Psoas muscle (tissue), 8 donors: ENCODE measurements around the gene OR2V2. TPM values are rescaled to one million over a fixed set of nuclear protein-coding genes. Genes with fewer than 3 reads are reported as not detected.
"Not testable (repeated sequence)": the region's sequence is repeated elsewhere in the genome, so short reads cannot be mapped to it uniquely, and the experiment has no call there.

Experiments
- ATAC-seq, 4 donors: fragments of 200-7000 bp; cut with Tn5 transposase; one replicate each; pipeline ENCODE4 v1.9.1; 2020; ENCODE audit warnings: moderate library complexity in 3 of 4, mild to moderate bottlenecking in 2 of 4
- DNase-seq, 2 donors: peaks; one replicate each; pipeline ENCODE4 v3.0.0-alpha.2; 2020
- H3K27ac ChIP-seq: fragments of 200-600 bp; one replicate; pipeline ENCODE4 v1.8.0; 2022
- H3K27me3 ChIP-seq, 3 donors: fragments of 200-600 bp in 1 of 3; one replicate each; pipeline versions ENCODE4 v1.6.1 to v1.8.0; 2013 to 2022; ENCODE audit warnings: low read length in 2 of 3, mild to moderate bottlenecking in 2 of 3, moderate library complexity in 1 of 3; ENCODE audit not compliant: insufficient read depth in 3 of 3
- H3K36me3 ChIP-seq, 2 donors: fragments of 200-600 bp in 1 of 2; one replicate each; pipeline versions ENCODE4 v1.6.1 to v1.8.0; 2013 to 2022; ENCODE audit warnings: low read depth in 1 of 2, mild to moderate bottlenecking in 1 of 2, moderate library complexity in 1 of 2; ENCODE audit not compliant: insufficient read depth in 1 of 2
- H3K4me1 ChIP-seq: fragments of 200-600 bp; one replicate; pipeline ENCODE4 v1.8.0; 2022
- H3K4me3 ChIP-seq: fragments of 200-600 bp; one replicate; pipeline ENCODE4 v1.8.0; 2022; ENCODE audit warnings: mild to moderate bottlenecking
- H3K9me3 ChIP-seq: fragments of 200-600 bp; one replicate; pipeline ENCODE4 v1.8.0; 2022
- WGBS, 3 donors: extraction: QIAGEN DNeasy Blood & Tissue Kit; methylation state at CpG; one replicate each; pipeline versions ENCODE4 v1.1.6 to v1.1.7; 2013; 5-methylcytosine and 5-hydroxymethylcytosine counted together
- intact Hi-C, 2 donors: fragments of 100-400 bp; cut with DNase I; formaldehyde crosslinking; loops; one replicate each; pipeline versions ENCODE4 v1.11.0 to v1.14.2; 2022
- long read RNA-seq, 2 donors: library from polyadenylated mRNA; unstranded; transcript quantifications; one replicate each; pipeline ENCODE4 v2.0.0, GENCODE V29; 2021
- polyA plus RNA-seq, 3 donors: library from polyadenylated mRNA; stranded (reverse); fragments of 200-250 nt; gene quantifications; one replicate each; pipeline ENCODE4 v1.2.3, GENCODE V29; 2013
- total RNA-seq, 4 donors: library from RNA; stranded (reverse); fragmentation: NEBNext Ultra II Directional in 2 of 4; extraction: Animal tissue kit (Norgen Biotek cat#: 25700) in 2 of 4; gene quantifications; one replicate each; pipeline versions ENCODE4 v1.2.1 to v1.2.4, GENCODE V29; 2021 to 2023
- TF ChIP-seq, protein P1 (sequence below): fragments of 200-600 bp; IDR thresholded peaks from one replicate; pipeline ENCODE4 v1.8.0; 2022; ENCODE audit warnings: antibody characterized with exemption
- donor health status: healthy with polysubstance abuse.
- donor health status: DM: no; HTN: no; CAD: no; lungs with moderate emphysema.
- donor health status: Bipolar disorder and iron deficiency.
- donor health status: healthy.
- donor health status: DM: yes; HTN: yes; CAD: no.
- donor health status: DM: no; HTN: no; CAD: no.
- donor health status: DM: no; HTN: no; CAD: no.
- donor health status: DM: yes; HTN: yes; CAD: no.

OR2V2 gene, protein sequence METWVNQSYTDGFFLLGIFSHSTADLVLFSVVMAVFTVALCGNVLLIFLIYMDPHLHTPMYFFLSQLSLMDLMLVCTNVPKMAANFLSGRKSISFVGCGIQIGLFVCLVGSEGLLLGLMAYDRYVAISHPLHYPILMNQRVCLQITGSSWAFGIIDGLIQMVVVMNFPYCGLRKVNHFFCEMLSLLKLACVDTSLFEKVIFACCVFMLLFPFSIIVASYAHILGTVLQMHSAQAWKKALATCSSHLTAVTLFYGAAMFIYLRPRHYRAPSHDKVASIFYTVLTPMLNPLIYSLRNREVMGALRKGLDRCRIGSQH
- total RNA-seq, result not detected
- not detected for polyA plus RNA-seq
- long read RNA-seq, donor 1, result 0 reads
- long read RNA-seq, donor 2, result 0 reads

DNA sequence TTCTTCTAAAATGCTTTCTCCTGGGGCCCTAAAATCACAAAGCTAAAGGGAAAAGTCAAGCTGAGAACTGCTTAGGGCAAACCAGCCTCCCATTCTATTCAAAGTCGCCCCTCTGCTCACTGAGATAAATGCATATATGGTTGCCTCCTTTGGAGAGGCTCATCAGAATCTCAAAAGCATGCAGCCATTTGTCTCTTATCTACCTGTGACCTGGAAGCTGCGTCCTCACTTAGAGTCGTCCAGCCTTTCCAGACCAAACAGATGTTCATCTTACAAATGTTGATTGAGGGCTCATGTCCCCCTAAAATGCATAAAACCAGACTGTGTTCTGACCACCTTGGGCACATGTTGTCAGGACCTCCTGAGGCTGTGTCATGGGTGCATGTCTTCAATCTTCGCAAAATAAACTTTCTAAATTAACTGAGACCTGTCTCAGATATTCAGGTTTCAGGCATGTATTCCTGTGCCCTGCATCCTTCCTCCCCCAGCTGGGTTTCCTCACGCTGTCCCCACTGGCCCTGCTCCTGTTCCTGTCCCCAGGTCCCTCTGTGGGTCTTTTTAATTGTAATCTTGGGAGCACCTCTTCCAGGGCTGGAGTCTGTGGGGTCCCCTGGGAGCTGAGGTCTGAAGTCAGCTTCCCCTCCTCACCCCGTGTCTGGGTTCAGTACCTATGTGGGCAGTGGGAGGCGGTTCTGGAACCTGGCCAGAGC, at the start of gene OR2V2:
Gene OR2V2 (plus strand): TSS at position 660 of the 710 bp plus-strand sequence. CDS start 7,357 bp downstream, outside the sequence.
- peaks cover 0 to 46% (median 7%) of the 10 kb centered on the region in 3 donors for H3K27me3 ChIP-seq
- H3K4me1 ChIP-seq, H3K36me3 ChIP-seq, H3K4me3 ChIP-seq, DNase-seq, ATAC-seq, H3K9me3 ChIP-seq, H3K27ac ChIP-seq, intact Hi-C loops: not testable (repeated sequence)
- WGBS, 3 donors, result 40 to 51% (median 50%) methylated on average over 7 of the region's 7 CpGs

GRCh38 chr5:181097759-181098491, 49.5 kb upstream of the OR2V2 start:
- intact Hi-C loops, result not testable (repeated sequence)
- peak in 1 of 4 donors; percentile 40 for ATAC-seq
- no CpG with 5 or more reads among the region's 56 CpGs for WGBS, 3 donors

GRCh38 chr5:181098762-181099601, 48.4 kb upstream of the OR2V2 start:
- TF ChIP-seq, protein P1, sequence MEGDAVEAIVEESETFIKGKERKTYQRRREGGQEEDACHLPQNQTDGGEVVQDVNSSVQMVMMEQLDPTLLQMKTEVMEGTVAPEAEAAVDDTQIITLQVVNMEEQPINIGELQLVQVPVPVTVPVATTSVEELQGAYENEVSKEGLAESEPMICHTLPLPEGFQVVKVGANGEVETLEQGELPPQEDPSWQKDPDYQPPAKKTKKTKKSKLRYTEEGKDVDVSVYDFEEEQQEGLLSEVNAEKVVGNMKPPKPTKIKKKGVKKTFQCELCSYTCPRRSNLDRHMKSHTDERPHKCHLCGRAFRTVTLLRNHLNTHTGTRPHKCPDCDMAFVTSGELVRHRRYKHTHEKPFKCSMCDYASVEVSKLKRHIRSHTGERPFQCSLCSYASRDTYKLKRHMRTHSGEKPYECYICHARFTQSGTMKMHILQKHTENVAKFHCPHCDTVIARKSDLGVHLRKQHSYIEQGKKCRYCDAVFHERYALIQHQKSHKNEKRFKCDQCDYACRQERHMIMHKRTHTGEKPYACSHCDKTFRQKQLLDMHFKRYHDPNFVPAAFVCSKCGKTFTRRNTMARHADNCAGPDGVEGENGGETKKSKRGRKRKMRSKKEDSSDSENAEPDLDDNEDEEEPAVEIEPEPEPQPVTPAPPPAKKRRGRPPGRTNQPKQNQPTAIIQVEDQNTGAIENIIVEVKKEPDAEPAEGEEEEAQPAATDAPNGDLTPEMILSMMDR, result no peak
- 8 to 9% (median 8%) methylated on average over 18 to 22 of the region's 22 CpGs for WGBS, 3 donors
- Histone ChIP-seq H3K27ac (no peak overlapping the region), H3K27me3 (peaks cover 0 to 22% (median 11%) of the 10 kb centered on the region in 3 donors), H3K4me3 (no peak overlapping the region), H3K36me3 (no peaks in the 10 kb centered on the region), H3K4me1 (no peaks in the 10 kb centered on the region), H3K9me3 (no peaks in the 10 kb centered on the region)
- ATAC-seq (no peak), DNase-seq (no peak)
- intact Hi-C loops, result no loop called here

More at GRCh38 chr5:181097759-181098491, 49.5 kb upstream of the OR2V2 start:
- peaks cover 0 to 30% (median 11%) of the 10 kb centered on the region in 3 donors for H3K27me3 ChIP-seq
- H3K27ac ChIP-seq, DNase-seq, H3K4me1 ChIP-seq, H3K9me3 ChIP-seq, H3K36me3 ChIP-seq, H3K4me3 ChIP-seq: not testable (repeated sequence)

DNA sequence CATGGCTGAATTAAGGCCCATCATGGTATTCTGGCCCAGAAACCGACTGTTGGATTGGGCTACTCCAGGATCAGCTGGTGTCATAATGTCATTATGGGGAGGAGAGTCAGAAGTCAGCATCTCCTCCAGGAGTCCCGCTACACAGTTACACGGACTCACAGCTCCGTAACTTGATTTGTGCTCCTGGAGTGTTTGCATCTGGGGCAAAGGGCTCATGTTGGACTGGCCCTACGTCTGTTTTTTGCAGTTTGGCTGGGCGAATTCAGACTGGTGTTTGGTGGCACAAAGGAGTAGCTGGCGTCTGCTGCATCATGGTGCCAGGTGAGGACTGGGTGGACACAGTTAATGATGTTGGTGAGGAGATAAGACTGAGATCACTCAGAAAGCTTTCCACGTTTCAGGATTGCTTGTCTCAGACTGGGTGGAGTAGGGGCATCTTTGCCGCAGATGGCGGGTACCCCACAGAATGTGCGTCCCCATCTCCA, 47.7 kb upstream of the OR2V2 start:
- Histone ChIP-seq H3K4me3 (no peak overlapping the region), H3K9me3 (no peaks in the 10 kb centered on the region), H3K27ac (no peak overlapping the region), H3K27me3 (peaks cover 0 to 28% (median 11%) of the 10 kb centered on the region in 3 donors), H3K4me1 (no peaks in the 10 kb centered on the region), H3K36me3 (no peaks in the 10 kb centered on the region)
- 41 to 46% (median 45%) methylated on average over 11 of the region's 11 CpGs for WGBS, 3 donors
- DNase-seq (no peak), ATAC-seq (no peak)
- TF ChIP-seq, protein P1, result no peak
- intact Hi-C loops, result no loop called here
